Heart right ventricle (tissue), 16 donors: ENCODE measurements around the gene PODNL1. TPM values are rescaled to one million over a fixed set of nuclear protein-coding genes. Genes with fewer than 3 reads are reported as not detected.

Experiments
- ATAC-seq, 8 donors: fragments of 200-7000 bp; cut with Tn5 transposase; one replicate each; pipeline ENCODE4 v1.9.1; 2020; ENCODE audit warnings: mild to moderate bottlenecking in 8 of 8, moderate library complexity in 8 of 8, moderate number of reproducible peaks in 1 of 8
- DNase-seq, 2 donors: peaks; one replicate each; pipeline ENCODE4 v3.0.0-alpha.2; 2020
- H3K27ac ChIP-seq, 10 donors: fragments of 200-600 bp; sonication (generic) in 2 of 10; one replicate each; pipeline versions ENCODE4 v1.5.0 to v1.8.0; 2020 to 2022; ENCODE audit warnings: mild to moderate bottlenecking in 3 of 10
- H3K27me3 ChIP-seq, 7 donors: fragments of 200-600 bp; one replicate each; pipeline ENCODE4 v1.8.0; 2021 to 2022; ENCODE audit warnings: mild to moderate bottlenecking in 2 of 7
- H3K36me3 ChIP-seq, 9 donors: fragments of 200-600 bp; sonication (generic) in 1 of 9; one replicate each; pipeline versions ENCODE4 v1.5.0 to v1.8.0; 2020 to 2022; ENCODE audit warnings: mild to moderate bottlenecking in 2 of 9
- H3K4me1 ChIP-seq, 9 donors: fragments of 200-600 bp; sonication (generic) in 1 of 9; one replicate each; pipeline versions ENCODE4 v1.5.0 to v1.8.0; 2020 to 2022; ENCODE audit warnings: mild to moderate bottlenecking in 4 of 9
- H3K4me3 ChIP-seq, 10 donors: fragments of 200-600 bp; sonication (generic) in 2 of 10; one replicate each; pipeline versions ENCODE4 v1.5.0 to v1.8.0; 2020 to 2022; ENCODE audit warnings: mild to moderate bottlenecking in 7 of 10, moderate library complexity in 2 of 10
- H3K9me3 ChIP-seq, 11 donors: fragments of 200-600 bp in 10 of 11; sonication (generic) in 2 of 11; one replicate each; pipeline versions ENCODE4 v1.5.0 to v1.8.0; 2013 to 2022; ENCODE audit warnings: mild to moderate bottlenecking in 2 of 11, control low read depth in 1 of 11, moderate library complexity in 1 of 11
- CTCF ChIP-seq, 9 donors: fragments of 200-600 bp; sonication (generic) in 2 of 9; IDR thresholded peaks; one replicate each; pipeline versions ENCODE4 v1.5.0 to v1.8.0; 2021 to 2022; ENCODE audit warnings: antibody characterized with exemption in 9 of 9, mild to moderate bottlenecking in 5 of 9, moderate library complexity in 1 of 9
- WGBS, 2 donors: extraction: QIAGEN DNeasy Blood & Tissue Kit; methylation state at CpG; one replicate each; pipeline ENCODE4 v1.1.7; 2013; ENCODE audit warnings: inconsistent platforms in 1 of 2; 5-methylcytosine and 5-hydroxymethylcytosine counted together
- intact Hi-C, 10 donors: fragments of 100-400 bp; cut with DNase I; formaldehyde crosslinking; loops; one replicate each; pipeline versions ENCODE4 v1.11.1 to v1.14.2; 2022
- polyA plus RNA-seq, 2 donors: library from polyadenylated mRNA; stranded (reverse); fragments of 200-250 nt; gene quantifications; one replicate each; pipeline ENCODE4 v1.2.3, GENCODE V29; 2013
- total RNA-seq, 10 donors: library from RNA; stranded (reverse); fragmentation: NEBNext Ultra II Directional in 3 of 10; extraction: Animal tissue kit (Norgen Biotek cat#: 25700) in 3 of 10; gene quantifications; one replicate each; pipeline versions ENCODE4 v1.2.1 to v1.2.4, GENCODE V29; 2021 to 2023
- donor health status: Arrhythmogenic right ventricular cardiomyopathy.
- donor health status: ischemic (EF 13 %, LVEDD 7.1; RV severe dilation, severe dysfunction).
- donor health status: healthy with polysubstance abuse.
- donor health status: DM: no; HTN: yes; CAD: no.
- donor health status: DM: no; HTN: no; CAD: no.
- donor health status: ischemic (EF 25% LVEDD 6.9; RV normal size, moderate dysfunction).
- donor health status: ischemic (EF 25% LVEDD 5.7; RV mildly dilated, moderate dysfunction).
- donor health status: healthy.
- donor health status: DM: yes; HTN: yes; CAD: no.
- donor health status: Ischemic cardiomyopathy.
- donor health status: ischemic (EF 35%, LVEDD 5.7; RV mildly dilated, moderate dysfunction).
- donor health status: nonischemic (EF 11% LVEDD 7.7; RV severe dilation, severe dysfunction).
- donor health status: DM: yes; HTN: yes; CAD: no.
- donor health status: PGD.
- donor health status: ischemic (EF 29% LVEDD 5.4; RV normal size, mild dysfunction).
- donor health status: nonischemic (EF 23%, LVEDD 6.1; RV moderate dilation, normal function).

Gene PODNL1
- total and polyA plus RNA-seq, 12 donors, result 0.76 to 6.2 (median 1.8) TPM

GRCh38 chr19:13961826-13962698 lies 23.8 kb upstream of the PODNL1 start:
- H3K27ac ChIP-seq, result no peak overlapping the region
- H3K4me3 ChIP-seq, result peak overlapping the region in 6 of 10 donors; percentile 8 to 33 (median 16)
- intact Hi-C loops, result loop anchor here in 1 of 10 donors (10.0 kb wide), 1 partner anchor 83 kb away; no protein-coding TSS in a partner anchor
- H3K9me3 ChIP-seq, result no peaks in the 10 kb centered on the region
- peaks cover 0 to 100% (median 51%) of the 10 kb centered on the region in 9 donors for H3K36me3 ChIP-seq
- DNase-seq (no peak), ATAC-seq (peak in 2 of 8 donors; percentile 4 to 20)
- 77 to 79% methylated on average over 45 to 55 of the region's 55 CpGs for WGBS, 2 donors
- no peaks in the 10 kb centered on the region for H3K27me3 ChIP-seq
- no peak for TF ChIP-seq CTCF (IDR thresholded peaks at IDR 0.05)
- peaks cover 0 to 16% (median 0%) of the 10 kb centered on the region in 9 donors for H3K4me1 ChIP-seq

- Histone ChIP-seq H3K4me3 (no peak overlapping the region), H3K36me3 (peaks cover 0 to 100% (median 52%) of the 10 kb centered on the region in 9 donors), H3K4me1 (peaks cover 0 to 22% (median 0%) of the 10 kb centered on the region in 9 donors), H3K9me3 (no peaks in the 10 kb centered on the region), H3K27me3 (no peaks in the 10 kb centered on the region), H3K27ac (no peak overlapping the region)
- no peak for DNase-seq
- WGBS, 2 donors, result 94% methylated on average over 39 of the region's 39 CpGs
- ATAC-seq, result no peak
- intact Hi-C loops, result loop anchor here in 1 of 10 donors (10.0 kb wide), 1 partner anchor 84 kb away; no protein-coding TSS in a partner anchor
- no peak for TF ChIP-seq CTCF (IDR thresholded peaks at IDR 0.05)
These were observed 22.9 kb upstream of the PODNL1 start for GRCh38 chr19:13960863-13961784.

- Histone ChIP-seq H3K4me1 (peaks cover 0 to 22% (median 0%) of the 10 kb centered on the region in 9 donors), H3K27me3 (no peaks in the 10 kb centered on the region), H3K4me3 (no peak overlapping the region), H3K9me3 (no peaks in the 10 kb centered on the region), H3K36me3 (peaks cover 0 to 100% (median 52%) of the 10 kb centered on the region in 9 donors), H3K27ac (no peak overlapping the region)
- WGBS, 2 donors, result 90 to 92% methylated on average over 27 of the region's 27 CpGs
- TF ChIP-seq CTCF (IDR thresholded peaks at IDR 0.05), result peak in 5 of 9 donors; percentile 9 to 31 (median 26)
- DNase-seq, result no peak
- peak in 1 of 8 donors; percentile 29 for ATAC-seq
- intact Hi-C loops, result loop anchor here in 5 of 10 donors (10.0 kb wide), 3 partner anchors 45 to 85 kb away; partner anchors contain the start of genes RFX1 (in 2 of the 5) and IL27RA (in 1 of the 5)
These were observed 22.0 kb upstream of the PODNL1 start for GRCh38 chr19:13959962-13960862.
